ENCODE results near the gene AHCY. TPM values are rescaled to one million over a fixed set of nuclear protein-coding genes. Genes with fewer than 3 reads are reported as not detected.
"Not testable (repeated sequence)": the region's sequence is repeated elsewhere in the genome, so short reads cannot be mapped to it uniquely, and the experiment has no call there.

Gene AHCY
- total and polyA plus RNA-seq, 8 donors, result 41.2 to 122 (median 62.7) TPM

- no peak for TF ChIP-seq CTCF (IDR thresholded peaks at IDR 0.05)
- H3K27ac ChIP-seq, result no peak overlapping the region
- H3K4me1 ChIP-seq, result no peaks in the 10 kb centered on the region
- H3K9me3 ChIP-seq, result no peaks in the 10 kb centered on the region
- no peak for FAIRE-seq
- DNase-seq, result no peak
- ATAC-seq, result no peak
- H3K27me3 ChIP-seq, result no peaks in the 10 kb centered on the region
- WGBS, 2 donors, result 97% methylated on average over 2 of the region's 2 CpGs
- no peak overlapping the region for H3K4me3 ChIP-seq
- intact Hi-C loops (cut with DNase I), result no loop called here
- H3K36me3 ChIP-seq, result no peaks in the 10 kb centered on the region
Observed at GRCh38 chr20:34271956-34272355, 31.2 kb downstream of the AHCY start.

- no peak for FAIRE-seq
- intact Hi-C loops (cut with DNase I), result no loop called here
- no peaks in the 10 kb centered on the region for H3K36me3 ChIP-seq
- ATAC-seq, result peak in 1 of 4 donors; percentile 18
- no peak for DNase-seq
- no peak overlapping the region for H3K4me3 ChIP-seq
- H3K27ac ChIP-seq, result no peak overlapping the region
- no peaks in the 10 kb centered on the region for H3K4me1 ChIP-seq
- TF ChIP-seq CTCF (IDR thresholded peaks at IDR 0.05), result no peak
- no peaks in the 10 kb centered on the region for H3K27me3 ChIP-seq
- H3K9me3 ChIP-seq, result no peaks in the 10 kb centered on the region
- 88% methylated on average over 9 of the region's 9 CpGs for WGBS, 2 donors
Observed at GRCh38 chr20:34269996-34270627, 33.0 kb downstream of the AHCY start.

- DNase-seq (peak in 4 of 6 donors; percentile 27 to 66 (median 41)), ATAC-seq (peak; percentile 55 to 89 (median 77)), FAIRE-seq (no peak)
- H3K4me1 ChIP-seq, result no peaks in the 10 kb centered on the region
- no peak overlapping the region for H3K27ac ChIP-seq
- no peaks in the 10 kb centered on the region for H3K27me3 ChIP-seq
- H3K4me3 ChIP-seq, result peak overlapping the region in 2 of 4 donors; percentile 27 to 38
- H3K9me3 ChIP-seq, result no peaks in the 10 kb centered on the region
- 17 to 51% methylated on average over 51 to 58 of the region's 58 CpGs for whole genome bisulfite sequencing, 2 donors
- no peaks in the 10 kb centered on the region for H3K36me3 ChIP-seq
- intact Hi-C loops (cut with DNase I), result no loop called here
- no peak for TF ChIP-seq CTCF (IDR thresholded peaks at IDR 0.05)
Observed at GRCh38 chr20:34268851-34269636, 34.1 kb downstream of the AHCY start.

GRCh38 chr20:34268145-34268544, 35.0 kb downstream of the AHCY start:
- Histone ChIP-seq H3K36me3 (no peaks in the 10 kb centered on the region), H3K27ac (no peak overlapping the region), H3K4me1 (no peaks in the 10 kb centered on the region), H3K27me3 (no peaks in the 10 kb centered on the region), H3K9me3 (no peaks in the 10 kb centered on the region), H3K4me3 (no peak overlapping the region)
- 97 to 99% methylated on average over 12 of the region's 12 CpGs for WGBS, 2 donors
- FAIRE-seq, result no peak
- intact Hi-C loops (cut with DNase I), result no loop called here
- no peak for TF ChIP-seq CTCF (IDR thresholded peaks at IDR 0.05)
- no peak for ATAC-seq
- DNase-seq, result no peak

DNA sequence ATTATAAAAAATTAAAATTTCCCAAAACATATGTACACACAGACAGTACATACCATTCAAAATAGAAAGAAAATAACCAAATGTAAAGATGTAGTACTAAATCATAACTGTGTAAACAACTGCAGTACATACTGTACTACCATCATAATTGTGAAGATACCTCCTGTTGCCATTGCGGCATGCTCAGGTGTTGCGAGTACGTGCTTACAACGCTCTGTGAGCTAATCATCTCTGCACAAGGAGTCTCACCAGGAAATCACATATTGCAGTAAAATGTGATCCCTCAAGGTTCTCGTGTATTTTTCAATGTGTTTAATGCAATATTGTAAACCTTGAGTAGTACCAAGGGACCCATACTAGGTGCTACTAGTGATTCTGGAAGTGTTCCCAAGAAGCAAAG, 39.0 kb downstream of the AHCY start:
- Histone ChIP-seq H3K27ac (no peak overlapping the region), H3K27me3 (no peaks in the 10 kb centered on the region), H3K4me1 (no peaks in the 10 kb centered on the region), H3K4me3 (no peak overlapping the region), H3K36me3 (no peaks in the 10 kb centered on the region), H3K9me3 (no peaks in the 10 kb centered on the region)
- ATAC-seq (no peak), DNase-seq (no peak), FAIRE-seq (no peak)
- 94 to 95% methylated on average over 5 of the region's 5 CpGs for WGBS, 2 donors
- TF ChIP-seq CTCF (IDR thresholded peaks at IDR 0.05), result no peak
- intact Hi-C loops (cut with DNase I), result no loop called here

- FAIRE-seq; DNase-seq; H3K9me3 ChIP-seq; H3K4me3 ChIP-seq; H3K4me1 ChIP-seq; intact Hi-C loops (cut with DNase I); H3K27me3 ChIP-seq; ATAC-seq; H3K27ac ChIP-seq; H3K36me3 ChIP-seq: not testable (repeated sequence)
- 96 to 99% methylated on average over 8 of the region's 8 CpGs for WGBS, 2 donors
Observed at GRCh38 chr20:34263468-34263867, 39.7 kb downstream of the AHCY start.
